HepG2 (cell line): Measurements from ENCODE around the gene HNRNPA1. TPM values are rescaled to one million over a fixed set of nuclear protein-coding genes. Genes with fewer than 3 reads are reported as not detected.

Experiments used
- CAMTA2 ChIP-seq: sonication (generic); formaldehyde crosslinking; IDR thresholded peaks from 2 replicates; pipeline ENCODE4 v1.4.0; 2020; ENCODE audit warnings: mild to moderate bottlenecking, missing genetic modification reagents, borderline replicate concordance
- CEBPB ChIP-seq: IDR thresholded peaks from 2 replicates; pipeline ENCODE4 v1.6.1; 2011; ENCODE audit warnings: low read depth, low read length, improper control_type of control experiment, borderline replicate concordance
- EP300 ChIP-seq, 3 experiments: sonication (generic) in 1 of 3; formaldehyde crosslinking in 1 of 3; IDR thresholded peaks; 2 replicates each; pipeline versions ENCODE4 v1.5.1 to v1.6.1; 2011 to 2020; ENCODE audit warnings: low read depth in 2 of 3, low read length in 2 of 3, borderline replicate concordance in 1 of 3, improper control_type of control experiment in 1 of 3, mild to moderate bottlenecking in 1 of 3, missing genetic modification reagents in 1 of 3, moderate library complexity in 1 of 3
- ETV6 ChIP-seq: sonication (generic); formaldehyde crosslinking; conservative IDR thresholded peaks from 2 replicates; pipeline ENCODE4 v1.4.0; 2020; ENCODE audit warnings: missing genetic modification reagents
- GABPB1 ChIP-seq: IDR thresholded peaks from 2 replicates; pipeline ENCODE4 v1.6.1; 2016; ENCODE audit warnings: mild to moderate bottlenecking, missing genetic modification reagents, moderate library complexity, missing compliant biosample characterization
- HNF4A ChIP-seq: sonication (generic); formaldehyde crosslinking; IDR thresholded peaks from 2 replicates; pipeline ENCODE4 v1.4.0; 2020; ENCODE audit warnings: missing genetic modification reagents
- KLF15 ChIP-seq: sonication (generic); formaldehyde crosslinking; IDR thresholded peaks from 2 replicates; pipeline ENCODE4 v1.8.1; 2023; ENCODE audit warnings: borderline replicate concordance, mild to moderate bottlenecking, inconsistent platforms, missing genetic modification reagents, mixed read lengths
- LCORL ChIP-seq, 2 experiments: fragments of 450-650 bp in 1 of 2; sonication (generic) in 1 of 2; formaldehyde crosslinking in 1 of 2; IDR thresholded peaks; 2 replicates each; pipeline versions ENCODE4 v1.5.0 to v1.6.1; 2017 to 2020; ENCODE audit warnings: antibody characterized with exemption in 1 of 2, missing genetic modification reagents in 1 of 2
- MYNN ChIP-seq: sonication (generic); formaldehyde crosslinking; IDR thresholded peaks from 2 replicates; pipeline ENCODE4 v1.4.0; 2020; ENCODE audit warnings: mild to moderate bottlenecking, low read depth, missing genetic modification reagents
- NFE2 ChIP-seq: sonication (generic); formaldehyde crosslinking; IDR thresholded peaks from 2 replicates; pipeline ENCODE4 v1.4.0; 2020; ENCODE audit warnings: missing genetic modification reagents
- NFE2L1 ChIP-seq: sonication (generic); formaldehyde crosslinking; IDR thresholded peaks from 2 replicates; pipeline ENCODE4 v1.4.0; 2020; ENCODE audit warnings: missing genetic modification reagents, mild to moderate bottlenecking, borderline replicate concordance
- SIX4 ChIP-seq: sonication (generic); formaldehyde crosslinking; IDR thresholded peaks from 2 replicates; pipeline ENCODE4 v1.4.0; 2020; ENCODE audit warnings: missing genetic modification reagents
- SOX5 ChIP-seq: IDR thresholded peaks from 2 replicates; pipeline ENCODE4 v1.6.1; 2016; ENCODE audit warnings: borderline replicate concordance
- TCF12 ChIP-seq, 2 experiments: fragments of 450-650 bp in 1 of 2; sonication (generic) in 1 of 2; formaldehyde crosslinking in 1 of 2; IDR thresholded peaks; 2 replicates each; pipeline versions ENCODE4 v1.6.1 to v1.8.0; 2017 to 2022; ENCODE audit warnings: antibody characterized with exemption in 1 of 2, mild to moderate bottlenecking in 1 of 2, missing genetic modification reagents in 1 of 2, moderate library complexity in 1 of 2
- TIGD3 ChIP-seq: sonication (generic); formaldehyde crosslinking; IDR thresholded peaks from 2 replicates; pipeline ENCODE4 v1.5.1; 2020; ENCODE audit warnings: mild to moderate bottlenecking, missing genetic modification reagents, borderline replicate concordance
- TRIM24 ChIP-seq: sonication (generic); formaldehyde crosslinking; IDR thresholded peaks from 2 replicates; pipeline ENCODE4 v1.8.0; 2022; ENCODE audit warnings: mild to moderate bottlenecking, missing genetic modification reagents
- TSC22D2 ChIP-seq: sonication (generic); formaldehyde crosslinking; IDR thresholded peaks from 2 replicates; pipeline ENCODE4 v1.5.1; 2020; ENCODE audit warnings: missing genetic modification reagents, mild to moderate bottlenecking, borderline replicate concordance
- ZFP36L1 ChIP-seq: sonication (generic); formaldehyde crosslinking; IDR thresholded peaks from 2 replicates; pipeline ENCODE4 v1.8.0; 2022; ENCODE audit warnings: mild to moderate bottlenecking, missing genetic modification reagents, moderate library complexity
- ZFP90 ChIP-seq: sonication (generic); formaldehyde crosslinking; IDR thresholded peaks from 2 replicates; pipeline ENCODE4 v1.8.0; 2022; ENCODE audit warnings: missing genetic modification reagents, mild to moderate bottlenecking, inconsistent platforms, borderline replicate concordance
- ZFP91 ChIP-seq: sonication (generic); formaldehyde crosslinking; IDR thresholded peaks from 2 replicates; pipeline ENCODE4 v1.9.0; 2022; ENCODE audit warnings: missing genetic modification reagents, mild to moderate bottlenecking, borderline replicate concordance
- ZNF282 ChIP-seq: fragments of 450-650 bp; IDR thresholded peaks from 2 replicates; pipeline ENCODE4 v1.6.1; 2018; ENCODE audit not compliant: partially characterized antibody
- ZNF350 ChIP-seq: sonication (generic); formaldehyde crosslinking; IDR thresholded peaks from 2 replicates; pipeline ENCODE4 v1.4.0; 2020; ENCODE audit warnings: mild to moderate bottlenecking, low read depth, missing genetic modification reagents, borderline replicate concordance
- ZNF44 ChIP-seq: sonication (generic); formaldehyde crosslinking; IDR thresholded peaks from 2 replicates; pipeline ENCODE4 v1.5.1; 2020; ENCODE audit warnings: mild to moderate bottlenecking, missing genetic modification reagents
- ZNF557 ChIP-seq: sonication (generic); formaldehyde crosslinking; IDR thresholded peaks from 2 replicates; pipeline ENCODE4 v1.4.0; 2020; ENCODE audit warnings: missing genetic modification reagents
- ZNF572 ChIP-seq: sonication (generic); formaldehyde crosslinking; IDR thresholded peaks from 2 replicates; pipeline ENCODE4 v1.5.1; 2020; ENCODE audit warnings: mild to moderate bottlenecking, missing genetic modification reagents
- ZNF678 ChIP-seq: sonication (generic); formaldehyde crosslinking; IDR thresholded peaks from 2 replicates; pipeline ENCODE4 v1.4.0; 2020; ENCODE audit warnings: mild to moderate bottlenecking, missing genetic modification reagents
- ZSCAN21 ChIP-seq: sonication (generic); formaldehyde crosslinking; IDR thresholded peaks from 2 replicates; pipeline ENCODE4 v1.8.0; 2022; ENCODE audit warnings: mild to moderate bottlenecking, missing genetic modification reagents, moderate library complexity, borderline replicate concordance
- polyA plus RNA-seq, 8 experiments: library from polyadenylated mRNA; depleted of rRNA in 3 of 8; stranded (reverse) in 7 of 8; unstranded in 1 of 8; fragments of >200 nt; fragmentation: Illumina TruSeq in 4 of 8; extraction: Trizol in 4 of 8; gene quantifications; 2 replicates each; pipeline versions ENCODE4 v1.2.1 to v1.2.3, GENCODE V29; 2011 to 2016; ENCODE audit warnings: low read depth in 4 of 8, missing spikeins in 1 of 8, mixed read lengths in 1 of 8; ENCODE audit not compliant: insufficient read depth in 1 of 8
- total RNA-seq, 5 experiments: library from RNA; depleted of rRNA; stranded (reverse); fragments of >200 nt; fragmentation: Illumina TruSeq; extraction: Trizol; gene quantifications; 2 replicates each; pipeline ENCODE4 v1.2.3, GENCODE V29; 2016; ENCODE audit warnings: low read depth in 1 of 5

Gene HNRNPA1
- total and polyA plus RNA-seq, 2 of the 13 experiments (the other 11 are each of a cell fraction or from before 2014, with no cell fraction given) = 535 to 1,820 TPM

GRCh38 chr12:54304187-54304810 is 23.8 kb downstream of the HNRNPA1 start (continued):
- TF ChIP-seq TIGD3 (CRISPR knock-in tag) (no peak), ZNF678 (CRISPR knock-in tag) (no peak), SIX4 (CRISPR knock-in tag) (0 out of 2 replicates have a peak, but pooled peaks have one; percentile 44), ETV6 (CRISPR knock-in tag) (0 out of 2 replicates have a peak, but pooled peaks have one; percentile 30), TRIM24 (CRISPR knock-in tag) (no peak), ZNF557 (CRISPR knock-in tag) (no peak), KLF15 (no peak), ZFP90 (no peak), CEBPB (peak; percentile 99), TCF12 (IDR thresholded peaks at IDR 0.05) (no peak), TCF12 (CRISPR knock-in tag; IDR thresholded peaks at IDR 0.05) (no peak), TSC22D2 (CRISPR knock-in tag) (peak; percentile 60; the same call in 1 of the 2 replicates), LCORL (IDR thresholded peaks at IDR 0.05) (no peak), LCORL (CRISPR knock-in tag; IDR thresholded peaks at IDR 0.05) (peak; percentile 57; the same call in 1 of the 2 replicates), EP300 (IDR thresholded peaks at IDR 0.05; ENCODE audit: low read depth in 2 of 2, low read length in 2 of 2) (peak; percentile 37 to 79; a peak in 3 of 4 replicates), EP300 (CRISPR knock-in tag; IDR thresholded peaks at IDR 0.05; ENCODE audit: borderline replicate concordance) (peak; percentile 21; the same call in 1 of the 2 replicates), CAMTA2 (no peak), HNF4A (CRISPR knock-in tag) (peak; percentile 58), ZFP36L1 (no peak), ZSCAN21 (CRISPR knock-in tag) (no peak), ZNF572 (CRISPR knock-in tag) (0 out of 2 replicates have a peak, but pooled peaks have one; percentile 49), NFE2L1 (no peak), SOX5 (CRISPR knock-in tag) (peak; percentile 73; the same call in 1 of the 2 replicates), GABPB1 (CRISPR knock-in tag) (no peak), ZNF44 (CRISPR knock-in tag) (no peak), ZFP91 (peak; percentile 62; the same call in 1 of the 2 replicates), NFE2 (no peak), ZNF282 (no peak), ZNF350 (peak; percentile 79; the same call in 1 of the 2 replicates), MYNN (CRISPR knock-in tag) (no peak)
